Hematopoietic multipotent progenitor cell treated with erythropoietin and hydrocortisone succinate and interleukin-3 and kit ligand, for 17 days (in vitro differentiated cells): ENCODE results near the gene FLAD1.

Source experiments
- DNase-seq: peaks from one replicate; pipeline ENCODE4 v3.0.0-alpha.2; 2015; ENCODE audit warnings: low spot score

Gene FLAD1

GRCh38 chr1:154992721-154993571, 9.8 kb downstream of the FLAD1 start:
- DNase-seq: peak; percentile 58

- DNase-seq: no peak
These were observed 10.6 kb downstream of the FLAD1 start, which contains the start of gene LENEP for GRCh38 chr1:154993572-154994268. Gene LENEP (plus strand): TSS chr1:154993586. CDS start chr1:154993608, 22 bp downstream.

GRCh38 chr1:154994269-154994587, 11.1 kb downstream of the FLAD1 start:
- DNase-seq: no peak

GRCh38 chr1:154994591-154994990, 11.4 kb downstream of the FLAD1 start:
- DNase-seq: no peak

GRCh38 chr1:154995301-154995983, 12.3 kb downstream of the FLAD1 start:
- DNase-seq: peak; percentile 88

GRCh38 chr1:154996966-154997701, 14.0 kb downstream of the FLAD1 start:
- no peak for DNase-seq

- DNase-seq: no peak
These were observed 15.1 kb downstream of the FLAD1 start for GRCh38 chr1:154998201-154998780.

- DNase-seq: peak; percentile 85
These were observed 15.8 kb downstream of the FLAD1 start for GRCh38 chr1:154998818-154999570.

GRCh38 chr1:154999571-155000410, 16.6 kb downstream of the FLAD1 start:
- no peak for DNase-seq

- no peak for DNase-seq
These were observed 17.2 kb downstream of the FLAD1 start for GRCh38 chr1:155000411-155000725.

GRCh38 chr1:155000726-155001424, 17.7 kb downstream of the FLAD1 start:
- peak; percentile 82 for DNase-seq

- no peak for DNase-seq
These were observed 18.2 kb downstream of the FLAD1 start for GRCh38 chr1:155001425-155001674.

GRCh38 chr1:155001675-155002463, 18.7 kb downstream of the FLAD1 start:
- DNase-seq: peak; percentile 94

GRCh38 chr1:155002464-155003226, 19.5 kb downstream of the FLAD1 start, which contains the start of gene ZBTB7B:
Gene ZBTB7B (plus strand): TSS chr1:155002802. CDS start chr1:155014661, 11,859 bp downstream.
- DNase-seq: no peak

GRCh38 chr1:155003227-155003765, 20.2 kb downstream of the FLAD1 start:
- DNase-seq: no peak

GRCh38 chr1:155003766-155004351, 20.7 kb downstream of the FLAD1 start:
- DNase-seq: no peak

- DNase-seq: no peak
These were observed 21.4 kb downstream of the FLAD1 start for GRCh38 chr1:155004352-155005075.
